GM12878 (cell line): ENCODE measurements around the gene RIMBP2. TPM values are rescaled to one million over a fixed set of nuclear protein-coding genes. Genes with fewer than 3 reads are reported as not detected.

Experiments used
- ATAC-seq: fragments of 200-7000 bp; cut with Tn5 transposase; 3 replicates; pipeline ENCODE4 v1.9.1; 2020; ENCODE audit warnings: mild to moderate bottlenecking, moderate library complexity
- BruUV-seq: library from RNA; stranded (reverse); fragments of 400-500 nt; replicated peaks from 2 replicates; lab custom pipeline; 2021; lab: Mats Ljungman, UMichigan
- CTCF ChIA-PET: fragments of 300-600 bp; sonication (Branson Sonifier 250); formaldehyde crosslinking; extraction: SDS; loops from one replicate; lab custom pipeline; 2021; ENCODE audit warnings: inconsistent platforms; lab: Yijun Ruan, JAX
- POLR2A ChIA-PET: fragments of 350-600 bp; formaldehyde crosslinking; extraction: SDS; loops from one replicate; lab custom pipeline; 2021; ENCODE audit warnings: inconsistent platforms; lab: Charles Lee
- RAD21 ChIA-PET: fragments of 300-600 bp; sonication (Branson Sonifier 250); formaldehyde crosslinking; loops from one replicate; lab custom pipeline; 2023; ENCODE audit warnings: antibody characterized with exemption; ENCODE audit not compliant: unreplicated experiment; lab: Charles Lee
- SMC1A ChIA-PET: fragments of 300-600 bp; sonication (Branson Sonifier 250); formaldehyde crosslinking; loops from one replicate; lab custom pipeline; 2023; ENCODE audit not compliant: unreplicated experiment, uncharacterized antibody; lab: Charles Lee
- DNase-seq: peaks from one replicate; pipeline ENCODE4 v3.0.0-alpha.2; 2011; ENCODE audit warnings: low read depth, low spot score
- FAIRE-seq: peaks from 3 replicates; lab custom pipeline; 2011; peaks lifted over from hg19 to GRCh38; lab: Jason Lieb, UNC
- H2AFZ ChIP-seq: 2 replicates; pipeline ENCODE4 v1.6.0; 2011; ENCODE audit warnings: low read depth, low read length, control low read depth; ENCODE audit not compliant: control insufficient read depth
- H3K27ac ChIP-seq: 2 replicates; pipeline ENCODE4 v1.5.1; 2011; ENCODE audit warnings: control low read depth; ENCODE audit not compliant: control insufficient read depth, insufficient read depth
- H3K27me3 ChIP-seq, 2 experiments: replicated peaks in 1 of 2; 2 replicates each; pipeline versions ENCODE4 v1.6.0 to v1.6.1; 2011; ENCODE audit warnings: low read length in 1 of 2; ENCODE audit not compliant: control insufficient read depth in 2 of 2, insufficient read depth in 2 of 2
- H3K36me3 ChIP-seq, 2 experiments: 2 replicates each; pipeline ENCODE4 v1.5.1; 2011; ENCODE audit warnings: low read length in 1 of 2; ENCODE audit not compliant: control insufficient read depth in 2 of 2, insufficient read depth in 2 of 2
- H3K4me1 ChIP-seq: 2 replicates; pipeline ENCODE4 v1.6.1; 2011; ENCODE audit warnings: mild to moderate bottlenecking, low read length, moderate library complexity, mixed read lengths; ENCODE audit not compliant: control insufficient read depth, insufficient read depth
- H3K4me2 ChIP-seq: 2 replicates; pipeline ENCODE4 v1.6.0; 2011; ENCODE audit warnings: control low read depth; ENCODE audit not compliant: control insufficient read depth, insufficient read depth
- H3K4me3 ChIP-seq: fragments of 200-600 bp; sonication (generic); 2 replicates; pipeline ENCODE4 v1.5.1; 2016
- H3K79me2 ChIP-seq: 2 replicates; pipeline ENCODE4 v1.6.0; 2011; ENCODE audit warnings: low read length; ENCODE audit not compliant: control insufficient read depth, insufficient read depth
- H3K9ac ChIP-seq: 2 replicates; pipeline ENCODE4 v1.8.0; 2011; ENCODE audit warnings: low read length, control low read depth, mixed read lengths; ENCODE audit not compliant: control insufficient read depth, insufficient read depth
- H3K9me3 ChIP-seq: replicated peaks from 3 replicates; pipeline ENCODE4 v1.5.1; 2011; ENCODE audit warnings: mild to moderate bottlenecking, low read length; ENCODE audit not compliant: control insufficient read depth, insufficient read depth
- H4K20me1 ChIP-seq: 2 replicates; pipeline ENCODE4 v1.6.0; 2011; ENCODE audit not compliant: control insufficient read depth, insufficient read depth
- ATF3 ChIP-seq: IDR thresholded peaks from 2 replicates; pipeline ENCODE4 v1.6.1; 2011; ENCODE audit warnings: low read depth, mild to moderate bottlenecking, low read length, moderate library complexity, borderline replicate concordance; ENCODE audit errors: extremely low read depth
- BCL11A ChIP-seq: IDR thresholded peaks from 2 replicates; pipeline ENCODE4 v1.6.1; 2011; ENCODE audit warnings: low read depth, low read length
- DPF2 ChIP-seq: fragments of 450-650 bp; IDR thresholded peaks from 2 replicates; pipeline ENCODE4 v1.6.1; 2017; ENCODE audit warnings: mild to moderate bottlenecking
- E4F1 ChIP-seq: fragments of 450-650 bp; IDR thresholded peaks from 2 replicates; pipeline ENCODE4 v1.6.1; 2018; ENCODE audit warnings: borderline replicate concordance, mild to moderate bottlenecking; ENCODE audit not compliant: partially characterized antibody
- EGR1 ChIP-seq, 2 experiments: IDR thresholded peaks; 1 replicate in 1 of 2; 2 replicates in 1 of 2; pipeline ENCODE4 v1.6.1; 2011 to 2012; ENCODE audit warnings: low read depth in 2 of 2, low read length in 2 of 2, borderline replicate concordance in 1 of 2, mild to moderate bottlenecking in 1 of 2, moderate library complexity in 1 of 2
- EZH2 ChIP-seq: IDR thresholded peaks from 2 replicates; pipeline ENCODE4 v1.6.1; 2012; ENCODE audit warnings: low read depth, mild to moderate bottlenecking, control low read depth, inconsistent platforms, low read length, borderline replicate concordance; ENCODE audit not compliant: control insufficient read depth
- HCFC1 ChIP-seq: fragments of 150-350 bp; IDR thresholded peaks from 2 replicates; pipeline ENCODE4 v1.6.1; 2014; ENCODE audit warnings: low read length
- NFXL1 ChIP-seq: fragments of 450-650 bp; IDR thresholded peaks from 2 replicates; pipeline ENCODE4 v1.6.1; 2017; ENCODE audit warnings: antibody characterized with exemption, mild to moderate bottlenecking, borderline replicate concordance
- PML ChIP-seq: IDR thresholded peaks from 2 replicates; pipeline ENCODE4 v1.6.1; 2012; ENCODE audit warnings: low read length, inconsistent platforms
- POLR2AphosphoS5 ChIP-seq: IDR thresholded peaks from 2 replicates; pipeline ENCODE4 v1.6.1; 2011; ENCODE audit warnings: mild to moderate bottlenecking, low read length, inconsistent platforms
- RAD51 ChIP-seq: fragments of 450-650 bp; IDR thresholded peaks from 2 replicates; pipeline ENCODE4 v1.6.1; 2016; ENCODE audit warnings: moderate library complexity, mild to moderate bottlenecking, inconsistent platforms
- STAT1 ChIP-seq: fragments of 450-650 bp; conservative IDR thresholded peaks from 2 replicates; pipeline ENCODE4 v1.6.1; 2014; ENCODE audit warnings: antibody characterized with exemption, mild to moderate bottlenecking
- TBL1XR1 ChIP-seq: IDR thresholded peaks from 2 replicates; pipeline ENCODE4 v1.6.1; 2012; ENCODE audit warnings: low read depth, low read length, improper control_type of control experiment
- TCF12 ChIP-seq: IDR thresholded peaks from 2 replicates; pipeline ENCODE4 v1.6.1; 2011; ENCODE audit warnings: low read depth, mild to moderate bottlenecking, low read length
- YBX1 ChIP-seq: fragments of 450-650 bp; IDR thresholded peaks from 2 replicates; pipeline ENCODE4 v1.6.1; 2016; ENCODE audit warnings: antibody characterized with exemption
- ZNF217 ChIP-seq: fragments of 450-650 bp; IDR thresholded peaks from 2 replicates; pipeline ENCODE4 v1.6.1; 2017; ENCODE audit warnings: antibody characterized with exemption, mild to moderate bottlenecking
- ZNF622 ChIP-seq: fragments of 450-650 bp; IDR thresholded peaks from 2 replicates; pipeline ENCODE4 v1.6.1; 2017; ENCODE audit warnings: mild to moderate bottlenecking, inconsistent platforms
- WGBS: methylation state at CpG from one replicate; pipeline ENCODE4 v1.1.6; 2016; ENCODE audit warnings: low lambda C conversion rate; ENCODE audit not compliant: insufficient replicate concordance, insufficient coverage; ENCODE audit errors: missing lambda C conversion rate; 5-methylcytosine and 5-hydroxymethylcytosine counted together
- in situ Hi-C: fragments of 300-500 bp; cut with MboI; formaldehyde crosslinking; loops from 9 replicates; pipeline ENCODE4 v1.14.3; 2018; ENCODE audit warnings: mixed read lengths
- intact Hi-C: fragments of 100-400 bp; cut with micrococcal nuclease; formaldehyde crosslinking; loops from one replicate; pipeline ENCODE4 v1.14.2; 2022; ENCODE audit not compliant: unreplicated experiment
- polyA plus RNA-seq, 11 experiments: library from polyadenylated mRNA; depleted of rRNA in 4 of 11; unstranded in 6 of 11; stranded (reverse) in 5 of 11; fragments of >200 nt; fragmentation: Nextera tagmentation in 4 of 11; fragmentation: Illumina TruSeq in 1 of 11; extraction: Ambion mirVana in 4 of 11; extraction: Trizol in 1 of 11; gene quantifications; 1 replicate in 1 of 11; 2 replicates in 10 of 11; pipeline versions ENCODE4 v1.2.1 to v1.2.3, GENCODE V29; 2011 to 2016; ENCODE audit warnings: inconsistent platforms in 2 of 11, missing spikeins in 2 of 11, low read depth in 1 of 11
- total RNA-seq, 4 experiments: library from RNA; depleted of rRNA in 3 of 4; stranded (reverse); fragments of >200 nt in 3 of 4; fragmentation: Illumina TruSeq in 1 of 4; extraction: Trizol in 1 of 4; gene quantifications; 2 replicates each; pipeline versions ENCODE4 v1.2.1 to v1.2.3, GENCODE V29; 2013 to 2021

RIMBP2 gene
- total and polyA plus RNA-seq, 10 of the 15 experiments (the other 5 are each of a cell fraction or from before 2014, with no cell fraction given), result 0.04 to 2.9 (median 0.07) TPM; not detected in 1

GRCh38 chr12:130611026-130611905 is 104.8 kb downstream of the RIMBP2 start:
- no peak for TF ChIP-seq YBX1
- no peak for TF ChIP-seq EGR1 (IDR thresholded peaks at IDR 0.05; ENCODE audit: borderline replicate concordance in 1 of 2, low read depth in 2 of 2, low read length in 2 of 2)
- no peak for TF ChIP-seq POLR2AphosphoS5
- TF ChIP-seq DPF2, result no peak
- TF ChIP-seq EZH2, result no peak
- TF ChIP-seq ZNF217, result no peak
- no peak for TF ChIP-seq TCF12
- TF ChIP-seq TBL1XR1, result no peak
- no peak for TF ChIP-seq PML
- no peak for TF ChIP-seq BCL11A
- TF ChIP-seq STAT1, result no peak
- TF ChIP-seq ATF3, result no peak
- TF ChIP-seq HCFC1, result no peak
- TF ChIP-seq E4F1, result no peak
- no peak for TF ChIP-seq ZNF622
- TF ChIP-seq NFXL1, result no peak
- TF ChIP-seq RAD51, result no peak

More at GRCh38 chr12:130611026-130611905, 104.8 kb downstream of the RIMBP2 start:
- intact Hi-C loops, result no loop called here
- ATAC-seq (no peak), FAIRE-seq (no peak), DNase-seq (no peak)
- Histone ChIP-seq H3K27me3 (no peaks in the 10 kb centered on the region), H2AFZ (no peak overlapping the region), H3K79me2 (no peaks in the 10 kb centered on the region), H3K4me1 (no peaks in the 10 kb centered on the region), H4K20me1 (no peaks in the 10 kb centered on the region), H3K27ac (no peak overlapping the region), H3K36me3 (no peaks in the 10 kb centered on the region), H3K9ac (no peak overlapping the region), H3K4me3 (no peak overlapping the region), H3K9me3 (no peaks in the 10 kb centered on the region), H3K4me2 (no peak overlapping the region)
- no TSS peak for BruUV-seq
- ChIA-PET POLR2A (no interaction called here), CTCF (no interaction called here), SMC1A (no interaction called here), RAD21 (no interaction called here)
- in situ Hi-C loops, result no loop called here
- 49% methylated on average over 32 of the region's 39 CpGs for WGBS
